Peyer's patch (tissue), 4 donors: ENCODE data around the gene STK32A.

Experiments
- POLR2A ChIP-seq, 2 donors: fragments of 450-650 bp; IDR thresholded peaks; one replicate each; pipeline ENCODE4 v1.5.1; 2017; ENCODE audit warnings: antibody characterized with exemption in 2 of 2, mild to moderate bottlenecking in 2 of 2, moderate library complexity in 2 of 2
- TF ChIP-seq, protein P1 (sequence below), 6 experiments: fragments of 450-650 bp in 4 of 6; fragments of 200-600 bp in 2 of 6; sonication (generic) in 1 of 6; IDR thresholded peaks; one replicate each; pipeline ENCODE4 v1.5.1; 2017 to 2019; ENCODE audit warnings: antibody characterized with exemption in 6 of 6, mild to moderate bottlenecking in 3 of 6, moderate library complexity in 1 of 6

DNA sequence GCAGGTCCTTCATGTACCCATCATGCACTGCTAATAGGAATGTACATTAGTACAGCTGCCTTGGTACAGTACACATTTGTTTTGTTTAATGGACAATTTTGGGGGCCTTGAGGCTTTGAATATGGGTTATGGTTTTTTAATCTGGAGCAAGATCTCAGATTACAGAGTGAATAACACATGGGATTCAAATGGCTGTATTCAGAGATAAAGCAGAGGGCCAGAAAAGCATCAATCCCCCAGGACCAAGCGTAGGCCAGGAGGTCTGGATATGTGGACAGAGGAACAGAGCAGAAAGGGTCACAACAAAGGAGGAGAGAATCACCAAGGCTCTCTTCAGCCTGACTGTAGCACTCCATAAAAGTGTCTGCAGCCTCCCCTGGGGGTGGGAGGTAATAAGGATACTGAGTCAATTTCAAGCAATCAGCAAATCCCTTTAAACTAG, 47.7 kb upstream of the STK32A start:
- no peak for TF ChIP-seq POLR2A (IDR thresholded peaks at IDR 0.05)
- TF ChIP-seq, protein P1, sequence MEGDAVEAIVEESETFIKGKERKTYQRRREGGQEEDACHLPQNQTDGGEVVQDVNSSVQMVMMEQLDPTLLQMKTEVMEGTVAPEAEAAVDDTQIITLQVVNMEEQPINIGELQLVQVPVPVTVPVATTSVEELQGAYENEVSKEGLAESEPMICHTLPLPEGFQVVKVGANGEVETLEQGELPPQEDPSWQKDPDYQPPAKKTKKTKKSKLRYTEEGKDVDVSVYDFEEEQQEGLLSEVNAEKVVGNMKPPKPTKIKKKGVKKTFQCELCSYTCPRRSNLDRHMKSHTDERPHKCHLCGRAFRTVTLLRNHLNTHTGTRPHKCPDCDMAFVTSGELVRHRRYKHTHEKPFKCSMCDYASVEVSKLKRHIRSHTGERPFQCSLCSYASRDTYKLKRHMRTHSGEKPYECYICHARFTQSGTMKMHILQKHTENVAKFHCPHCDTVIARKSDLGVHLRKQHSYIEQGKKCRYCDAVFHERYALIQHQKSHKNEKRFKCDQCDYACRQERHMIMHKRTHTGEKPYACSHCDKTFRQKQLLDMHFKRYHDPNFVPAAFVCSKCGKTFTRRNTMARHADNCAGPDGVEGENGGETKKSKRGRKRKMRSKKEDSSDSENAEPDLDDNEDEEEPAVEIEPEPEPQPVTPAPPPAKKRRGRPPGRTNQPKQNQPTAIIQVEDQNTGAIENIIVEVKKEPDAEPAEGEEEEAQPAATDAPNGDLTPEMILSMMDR (IDR thresholded peaks at IDR 0.05), result no peak
